Measurements from ENCODE around the gene COPRS.

The COPRS gene

DNA sequence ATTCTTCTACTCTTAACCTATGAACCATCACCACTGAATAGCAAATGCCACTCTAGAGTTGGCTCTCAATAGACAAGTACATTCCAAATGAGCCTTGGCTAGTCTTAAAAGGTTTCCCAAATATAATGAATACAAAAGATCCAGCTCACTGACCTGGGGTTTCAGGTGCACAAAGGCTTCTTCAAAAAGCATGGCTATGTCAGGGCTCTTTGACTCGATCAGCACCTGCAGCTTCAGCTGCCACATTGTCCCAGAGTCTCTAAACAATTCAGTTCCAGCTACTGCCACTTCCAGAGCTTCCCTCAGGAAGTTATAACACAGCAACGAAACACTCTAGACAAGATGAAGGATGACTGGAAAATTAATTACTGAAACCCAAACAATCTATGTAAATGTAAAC, 16.0 kb upstream of the COPRS start:
- TF ChIP-seq OSR1 (CRISPR knock-in tag; IDR thresholded peaks at IDR 0.05), result no peak
- no peak for TF ChIP-seq TCF4 (CRISPR knock-in tag; IDR thresholded peaks at IDR 0.05; ENCODE audit: borderline replicate concordance)
- TF ChIP-seq GLIS3 (CRISPR knock-in tag; IDR thresholded peaks at IDR 0.05), result no peak
- TF ChIP-seq, protein P1, sequence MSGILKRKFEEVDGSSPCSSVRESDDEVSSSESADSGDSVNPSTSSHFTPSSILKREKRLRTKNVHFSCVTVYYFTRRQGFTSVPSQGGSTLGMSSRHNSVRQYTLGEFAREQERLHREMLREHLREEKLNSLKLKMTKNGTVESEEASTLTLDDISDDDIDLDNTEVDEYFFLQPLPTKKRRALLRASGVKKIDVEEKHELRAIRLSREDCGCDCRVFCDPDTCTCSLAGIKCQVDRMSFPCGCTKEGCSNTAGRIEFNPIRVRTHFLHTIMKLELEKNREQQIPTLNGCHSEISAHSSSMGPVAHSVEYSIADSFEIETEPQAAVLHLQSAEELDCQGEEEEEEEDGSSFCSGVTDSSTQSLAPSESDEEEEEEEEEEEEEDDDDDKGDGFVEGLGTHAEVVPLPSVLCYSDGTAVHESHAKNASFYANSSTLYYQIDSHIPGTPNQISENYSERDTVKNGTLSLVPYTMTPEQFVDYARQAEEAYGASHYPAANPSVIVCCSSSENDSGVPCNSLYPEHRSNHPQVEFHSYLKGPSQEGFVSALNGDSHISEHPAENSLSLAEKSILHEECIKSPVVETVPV (CRISPR knock-in tag; IDR thresholded peaks at IDR 0.05), result no peak
- TF ChIP-seq, protein P2, sequence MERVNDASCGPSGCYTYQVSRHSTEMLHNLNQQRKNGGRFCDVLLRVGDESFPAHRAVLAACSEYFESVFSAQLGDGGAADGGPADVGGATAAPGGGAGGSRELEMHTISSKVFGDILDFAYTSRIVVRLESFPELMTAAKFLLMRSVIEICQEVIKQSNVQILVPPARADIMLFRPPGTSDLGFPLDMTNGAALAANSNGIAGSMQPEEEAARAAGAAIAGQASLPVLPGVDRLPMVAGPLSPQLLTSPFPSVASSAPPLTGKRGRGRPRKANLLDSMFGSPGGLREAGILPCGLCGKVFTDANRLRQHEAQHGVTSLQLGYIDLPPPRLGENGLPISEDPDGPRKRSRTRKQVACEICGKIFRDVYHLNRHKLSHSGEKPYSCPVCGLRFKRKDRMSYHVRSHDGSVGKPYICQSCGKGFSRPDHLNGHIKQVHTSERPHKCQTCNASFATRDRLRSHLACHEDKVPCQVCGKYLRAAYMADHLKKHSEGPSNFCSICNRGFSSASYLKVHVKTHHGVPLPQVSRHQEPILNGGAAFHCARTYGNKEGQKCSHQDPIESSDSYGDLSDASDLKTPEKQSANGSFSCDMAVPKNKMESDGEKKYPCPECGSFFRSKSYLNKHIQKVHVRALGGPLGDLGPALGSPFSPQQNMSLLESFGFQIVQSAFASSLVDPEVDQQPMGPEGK (CRISPR knock-in tag; IDR thresholded peaks at IDR 0.05; ENCODE audit: borderline replicate concordance), result no peak
- TF ChIP-seq ZFP30 (CRISPR knock-in tag; IDR thresholded peaks at IDR 0.05), result no peak
- TF ChIP-seq BACH2 (CRISPR knock-in tag; IDR thresholded peaks at IDR 0.05; ENCODE audit: borderline replicate concordance), result no peak
- no peak for TF ChIP-seq ZC3H10 (CRISPR knock-in tag; IDR thresholded peaks at IDR 0.05)
- TF ChIP-seq RARB (CRISPR knock-in tag; IDR thresholded peaks at IDR 0.05), result no peak
- no peak for TF ChIP-seq TOX (CRISPR knock-in tag; IDR thresholded peaks at IDR 0.05; ENCODE audit: borderline replicate concordance)
- no peak for TF ChIP-seq PPARA (CRISPR knock-in tag; IDR thresholded peaks at IDR 0.05; ENCODE audit: borderline replicate concordance)
- TF ChIP-seq ZFP3 (CRISPR knock-in tag; IDR thresholded peaks at IDR 0.05), result no peak
- TF ChIP-seq ESRRG (CRISPR knock-in tag; IDR thresholded peaks at IDR 0.05), result no peak
- TF ChIP-seq, protein P3, sequence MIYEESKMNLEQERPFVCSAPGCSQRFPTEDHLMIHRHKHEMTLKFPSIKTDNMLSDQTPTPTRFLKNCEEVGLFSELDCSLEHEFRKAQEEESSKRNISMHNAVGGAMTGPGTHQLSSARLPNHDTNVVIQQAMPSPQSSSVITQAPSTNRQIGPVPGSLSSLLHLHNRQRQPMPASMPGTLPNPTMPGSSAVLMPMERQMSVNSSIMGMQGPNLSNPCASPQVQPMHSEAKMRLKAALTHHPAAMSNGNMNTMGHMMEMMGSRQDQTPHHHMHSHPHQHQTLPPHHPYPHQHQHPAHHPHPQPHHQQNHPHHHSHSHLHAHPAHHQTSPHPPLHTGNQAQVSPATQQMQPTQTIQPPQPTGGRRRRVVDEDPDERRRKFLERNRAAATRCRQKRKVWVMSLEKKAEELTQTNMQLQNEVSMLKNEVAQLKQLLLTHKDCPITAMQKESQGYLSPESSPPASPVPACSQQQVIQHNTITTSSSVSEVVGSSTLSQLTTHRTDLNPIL (CRISPR knock-in tag; IDR thresholded peaks at IDR 0.05; ENCODE audit: low read depth), result no peak
- TF ChIP-seq, protein P4, sequence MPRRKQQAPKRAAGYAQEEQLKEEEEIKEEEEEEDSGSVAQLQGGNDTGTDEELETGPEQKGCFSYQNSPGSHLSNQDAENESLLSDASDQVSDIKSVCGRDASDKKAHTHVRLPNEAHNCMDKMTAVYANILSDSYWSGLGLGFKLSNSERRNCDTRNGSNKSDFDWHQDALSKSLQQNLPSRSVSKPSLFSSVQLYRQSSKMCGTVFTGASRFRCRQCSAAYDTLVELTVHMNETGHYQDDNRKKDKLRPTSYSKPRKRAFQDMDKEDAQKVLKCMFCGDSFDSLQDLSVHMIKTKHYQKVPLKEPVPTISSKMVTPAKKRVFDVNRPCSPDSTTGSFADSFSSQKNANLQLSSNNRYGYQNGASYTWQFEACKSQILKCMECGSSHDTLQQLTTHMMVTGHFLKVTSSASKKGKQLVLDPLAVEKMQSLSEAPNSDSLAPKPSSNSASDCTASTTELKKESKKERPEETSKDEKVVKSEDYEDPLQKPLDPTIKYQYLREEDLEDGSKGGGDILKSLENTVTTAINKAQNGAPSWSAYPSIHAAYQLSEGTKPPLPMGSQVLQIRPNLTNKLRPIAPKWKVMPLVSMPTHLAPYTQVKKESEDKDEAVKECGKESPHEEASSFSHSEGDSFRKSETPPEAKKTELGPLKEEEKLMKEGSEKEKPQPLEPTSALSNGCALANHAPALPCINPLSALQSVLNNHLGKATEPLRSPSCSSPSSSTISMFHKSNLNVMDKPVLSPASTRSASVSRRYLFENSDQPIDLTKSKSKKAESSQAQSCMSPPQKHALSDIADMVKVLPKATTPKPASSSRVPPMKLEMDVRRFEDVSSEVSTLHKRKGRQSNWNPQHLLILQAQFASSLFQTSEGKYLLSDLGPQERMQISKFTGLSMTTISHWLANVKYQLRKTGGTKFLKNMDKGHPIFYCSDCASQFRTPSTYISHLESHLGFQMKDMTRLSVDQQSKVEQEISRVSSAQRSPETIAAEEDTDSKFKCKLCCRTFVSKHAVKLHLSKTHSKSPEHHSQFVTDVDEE (CRISPR knock-in tag; IDR thresholded peaks at IDR 0.05), result no peak
- TF ChIP-seq ISL1 (CRISPR knock-in tag; IDR thresholded peaks at IDR 0.05), result no peak
- no peak for TF ChIP-seq ZNF565 (CRISPR knock-in tag; conservative IDR thresholded peaks at IDR 0.05; ENCODE audit: low read depth)
- TF ChIP-seq ARNTL (CRISPR knock-in tag; IDR thresholded peaks at IDR 0.05; ENCODE audit: borderline replicate concordance, low read depth), result no peak
- TF ChIP-seq, protein P5, sequence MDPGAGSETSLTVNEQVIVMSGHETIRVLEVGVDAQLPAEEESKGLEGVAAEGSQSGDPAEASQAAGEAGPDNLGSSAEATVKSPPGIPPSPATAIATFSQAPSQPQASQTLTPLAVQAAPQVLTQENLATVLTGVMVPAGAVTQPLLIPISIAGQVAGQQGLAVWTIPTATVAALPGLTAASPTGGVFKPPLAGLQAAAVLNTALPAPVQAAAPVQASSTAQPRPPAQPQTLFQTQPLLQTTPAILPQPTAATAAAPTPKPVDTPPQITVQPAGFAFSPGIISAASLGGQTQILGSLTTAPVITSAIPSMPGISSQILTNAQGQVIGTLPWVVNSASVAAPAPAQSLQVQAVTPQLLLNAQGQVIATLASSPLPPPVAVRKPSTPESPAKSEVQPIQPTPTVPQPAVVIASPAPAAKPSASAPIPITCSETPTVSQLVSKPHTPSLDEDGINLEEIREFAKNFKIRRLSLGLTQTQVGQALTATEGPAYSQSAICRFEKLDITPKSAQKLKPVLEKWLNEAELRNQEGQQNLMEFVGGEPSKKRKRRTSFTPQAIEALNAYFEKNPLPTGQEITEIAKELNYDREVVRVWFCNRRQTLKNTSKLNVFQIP (CRISPR knock-in tag; IDR thresholded peaks at IDR 0.05; ENCODE audit: borderline replicate concordance, low read depth), result no peak
- no peak for ATAC-seq

DNA sequence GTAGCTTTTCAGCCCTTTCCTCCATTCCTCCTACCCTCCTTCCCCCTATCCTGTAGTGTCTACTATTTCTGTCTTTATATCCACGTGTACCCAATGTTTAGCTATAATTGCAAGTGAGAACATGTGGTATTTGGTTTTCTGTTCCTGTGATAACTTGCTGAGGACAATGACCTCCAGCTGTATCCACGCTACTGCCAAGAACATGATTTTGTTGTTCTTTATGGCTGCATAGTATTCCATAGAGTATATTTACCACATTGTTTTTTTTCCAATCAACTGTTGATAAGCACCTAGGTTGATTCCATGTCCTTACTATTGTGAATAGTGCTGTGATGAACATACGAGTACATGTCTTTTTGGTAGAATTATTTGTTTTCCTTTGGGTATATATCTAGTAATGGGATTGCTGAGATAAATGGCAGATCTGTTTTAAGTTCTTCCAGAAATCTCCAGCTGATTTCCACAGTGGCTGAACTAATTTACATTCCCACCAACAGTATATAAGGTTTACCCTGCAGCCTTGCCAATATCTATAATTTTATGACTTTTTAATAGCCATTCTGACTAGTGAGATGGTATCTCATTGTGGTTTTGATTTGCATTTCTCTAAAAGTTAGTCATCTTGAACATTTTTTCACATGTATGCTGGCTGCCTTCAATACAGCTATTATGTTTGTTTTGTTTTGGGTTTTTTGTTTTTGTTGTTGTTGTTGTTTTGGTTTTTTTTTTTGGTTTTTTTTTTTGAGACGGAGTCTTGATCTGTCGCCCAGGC, 10.9 kb upstream of the COPRS start:
- ATAC-seq, result no peak
- TF ChIP-seq ZNF565 (CRISPR knock-in tag; conservative IDR thresholded peaks at IDR 0.05; ENCODE audit: low read depth) (no peak), OSR1 (CRISPR knock-in tag; IDR thresholded peaks at IDR 0.05) (no peak), ZNF70 (CRISPR knock-in tag; IDR thresholded peaks at IDR 0.05) (no peak), ZFP30 (CRISPR knock-in tag; IDR thresholded peaks at IDR 0.05) (no peak), ISL1 (CRISPR knock-in tag; IDR thresholded peaks at IDR 0.05) (no peak), ZNF8 (CRISPR knock-in tag; IDR thresholded peaks at IDR 0.05) (no peak), ESRRG (CRISPR knock-in tag; IDR thresholded peaks at IDR 0.05) (no peak), TOX (CRISPR knock-in tag; IDR thresholded peaks at IDR 0.05; ENCODE audit: borderline replicate concordance) (no peak)
- TF ChIP-seq, protein P1 (CRISPR knock-in tag; IDR thresholded peaks at IDR 0.05), result no peak
- TF ChIP-seq, protein P5 (CRISPR knock-in tag; IDR thresholded peaks at IDR 0.05; ENCODE audit: borderline replicate concordance, low read depth), result no peak
- TF ChIP-seq, protein P4 (CRISPR knock-in tag; IDR thresholded peaks at IDR 0.05), result no peak
